Keratinocyte (primary cell): ENCODE data around the gene IHH.

Source experiments
- CTCF ChIP-seq, 3 experiments: IDR thresholded peaks in 1 of 3; conservative IDR thresholded peaks in 1 of 3; optimal IDR thresholded peaks in 1 of 3; 2 replicates in 2 of 3; 3 replicates in 1 of 3; pipeline versions ENCODE3 to v1.5.1; 2011; ENCODE audit warnings: low read length in 3 of 3, mild to moderate bottlenecking in 3 of 3, moderate library complexity in 2 of 3, control low read depth in 1 of 3, inconsistent platforms in 1 of 3; ENCODE audit not compliant: insufficient read depth in 2 of 3; ENCODE audit errors: extremely low read depth in 1 of 3
- EZH2 ChIP-seq: IDR thresholded peaks from one replicate; pipeline ENCODE4 v1.6.1; 2012; ENCODE audit warnings: inconsistent platforms, mild to moderate bottlenecking, low read length, moderate library complexity

- TF ChIP-seq CTCF (optimal IDR thresholded peaks at IDR 0.05 in 1 of 3, IDR thresholded peaks at IDR 0.05 in 1 of 3, conservative IDR thresholded peaks at IDR 0.05 in 1 of 3; ENCODE audit: extremely low read depth in 1 of 3, insufficient read depth in 2 of 3, low read length in 3 of 3) (no peak), EZH2 (no peak)
These were observed 18.0 kb downstream of the IHH start for GRCh38 chr2:219042750-219043149.
